ENCODE measurements around the gene UBE2K. TPM values are rescaled to one million over a fixed set of nuclear protein-coding genes. Genes with fewer than 3 reads are reported as not detected.
"Not testable (repeated sequence)": the region's sequence is repeated elsewhere in the genome, so short reads cannot be mapped to it uniquely, and the experiment has no call there.

UBE2K gene
- total RNA-seq, 1 experiment from 2014 or later: 126 TPM

DNA sequence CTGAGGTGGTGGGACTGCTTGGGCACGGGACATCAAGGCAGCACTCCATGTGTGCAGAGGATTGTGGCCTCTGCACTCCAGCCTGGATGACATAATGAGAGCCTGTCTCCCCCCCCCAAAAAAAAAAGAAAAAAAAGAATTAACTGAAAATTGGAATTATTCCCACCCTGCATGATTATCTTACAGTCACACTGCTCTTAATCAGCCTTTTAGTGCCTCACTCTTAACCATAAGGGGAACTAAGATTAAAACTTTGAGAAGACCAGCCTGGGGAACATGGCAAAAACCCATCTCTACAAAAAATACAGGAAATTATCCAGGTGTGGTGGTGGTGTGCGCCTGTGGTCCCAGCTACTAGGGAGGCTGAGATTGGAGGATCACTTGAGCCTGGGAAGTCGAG is 94.6 kb downstream of the UBE2K start:
- no peaks in the 10 kb centered on the region for H3K36me3 ChIP-seq (ENCODE audit: control insufficient read depth in 1 of 2, insufficient read depth in 2 of 2, low read length in 2 of 2)
- ATAC-seq (no peak), DNase-seq (ENCODE audit: low read depth, low spot score) (no peak)
- BruUV-seq (replicated peaks): no TSS peak
- TF ChIP-seq FOSL1 (IDR thresholded peaks at IDR 0.05; ENCODE audit: low read depth) (no peak), CBX3 (IDR thresholded peaks at IDR 0.05; ENCODE audit: low read depth) (no peak), ELF1 (IDR thresholded peaks at IDR 0.05; ENCODE audit: borderline replicate concordance, low read depth) (no peak), SRF (IDR thresholded peaks at IDR 0.05; ENCODE audit: low read depth) (no peak), SP1 (IDR thresholded peaks at IDR 0.05; ENCODE audit: low read depth) (no peak), ZFX (IDR thresholded peaks at IDR 0.05) (no peak), RAD21 (IDR thresholded peaks at IDR 0.05; ENCODE audit: low read depth) (no peak), YY1 (IDR thresholded peaks at IDR 0.05; ENCODE audit: extremely low read depth, insufficient replicate concordance, low read depth, low read length) (no peak), TCF7L2 (IDR thresholded peaks at IDR 0.05; ENCODE audit: borderline replicate concordance, extremely low read depth, insufficient read depth, insufficient read length) (no peak), ZNF274 (IDR thresholded peaks at IDR 0.05; ENCODE audit: low read depth, low read length) (no peak)
- TF ChIP-seq, protein P1, sequence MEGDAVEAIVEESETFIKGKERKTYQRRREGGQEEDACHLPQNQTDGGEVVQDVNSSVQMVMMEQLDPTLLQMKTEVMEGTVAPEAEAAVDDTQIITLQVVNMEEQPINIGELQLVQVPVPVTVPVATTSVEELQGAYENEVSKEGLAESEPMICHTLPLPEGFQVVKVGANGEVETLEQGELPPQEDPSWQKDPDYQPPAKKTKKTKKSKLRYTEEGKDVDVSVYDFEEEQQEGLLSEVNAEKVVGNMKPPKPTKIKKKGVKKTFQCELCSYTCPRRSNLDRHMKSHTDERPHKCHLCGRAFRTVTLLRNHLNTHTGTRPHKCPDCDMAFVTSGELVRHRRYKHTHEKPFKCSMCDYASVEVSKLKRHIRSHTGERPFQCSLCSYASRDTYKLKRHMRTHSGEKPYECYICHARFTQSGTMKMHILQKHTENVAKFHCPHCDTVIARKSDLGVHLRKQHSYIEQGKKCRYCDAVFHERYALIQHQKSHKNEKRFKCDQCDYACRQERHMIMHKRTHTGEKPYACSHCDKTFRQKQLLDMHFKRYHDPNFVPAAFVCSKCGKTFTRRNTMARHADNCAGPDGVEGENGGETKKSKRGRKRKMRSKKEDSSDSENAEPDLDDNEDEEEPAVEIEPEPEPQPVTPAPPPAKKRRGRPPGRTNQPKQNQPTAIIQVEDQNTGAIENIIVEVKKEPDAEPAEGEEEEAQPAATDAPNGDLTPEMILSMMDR (IDR thresholded peaks at IDR 0.05 in 2 of 3, conservative IDR thresholded peaks at IDR 0.05 in 1 of 3; ENCODE audit: borderline replicate concordance in 1 of 3, insufficient read depth in 1 of 3, low read depth in 2 of 3, low read length in 2 of 3): no peak
- TF ChIP-seq, protein P2, sequence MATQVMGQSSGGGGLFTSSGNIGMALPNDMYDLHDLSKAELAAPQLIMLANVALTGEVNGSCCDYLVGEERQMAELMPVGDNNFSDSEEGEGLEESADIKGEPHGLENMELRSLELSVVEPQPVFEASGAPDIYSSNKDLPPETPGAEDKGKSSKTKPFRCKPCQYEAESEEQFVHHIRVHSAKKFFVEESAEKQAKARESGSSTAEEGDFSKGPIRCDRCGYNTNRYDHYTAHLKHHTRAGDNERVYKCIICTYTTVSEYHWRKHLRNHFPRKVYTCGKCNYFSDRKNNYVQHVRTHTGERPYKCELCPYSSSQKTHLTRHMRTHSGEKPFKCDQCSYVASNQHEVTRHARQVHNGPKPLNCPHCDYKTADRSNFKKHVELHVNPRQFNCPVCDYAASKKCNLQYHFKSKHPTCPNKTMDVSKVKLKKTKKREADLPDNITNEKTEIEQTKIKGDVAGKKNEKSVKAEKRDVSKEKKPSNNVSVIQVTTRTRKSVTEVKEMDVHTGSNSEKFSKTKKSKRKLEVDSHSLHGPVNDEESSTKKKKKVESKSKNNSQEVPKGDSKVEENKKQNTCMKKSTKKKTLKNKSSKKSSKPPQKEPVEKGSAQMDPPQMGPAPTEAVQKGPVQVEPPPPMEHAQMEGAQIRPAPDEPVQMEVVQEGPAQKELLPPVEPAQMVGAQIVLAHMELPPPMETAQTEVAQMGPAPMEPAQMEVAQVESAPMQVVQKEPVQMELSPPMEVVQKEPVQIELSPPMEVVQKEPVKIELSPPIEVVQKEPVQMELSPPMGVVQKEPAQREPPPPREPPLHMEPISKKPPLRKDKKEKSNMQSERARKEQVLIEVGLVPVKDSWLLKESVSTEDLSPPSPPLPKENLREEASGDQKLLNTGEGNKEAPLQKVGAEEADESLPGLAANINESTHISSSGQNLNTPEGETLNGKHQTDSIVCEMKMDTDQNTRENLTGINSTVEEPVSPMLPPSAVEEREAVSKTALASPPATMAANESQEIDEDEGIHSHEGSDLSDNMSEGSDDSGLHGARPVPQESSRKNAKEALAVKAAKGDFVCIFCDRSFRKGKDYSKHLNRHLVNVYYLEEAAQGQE (IDR thresholded peaks at IDR 0.05; ENCODE audit: low read depth): no peak
- H3K9me3 ChIP-seq (ENCODE audit: control insufficient read depth in 1 of 2, insufficient read depth in 1 of 2, low read depth in 1 of 2, low read length in 2 of 2): no peaks in the 10 kb centered on the region
- H3K4me1 ChIP-seq (ENCODE audit: control insufficient read depth in 1 of 2, insufficient read depth in 2 of 2, low read length in 2 of 2): no peaks in the 10 kb centered on the region
- intact Hi-C loops (cut with micrococcal nuclease): no loop called here
- no peaks in the 10 kb centered on the region for H3K27me3 ChIP-seq (ENCODE audit: insufficient read depth, low read length)
- RAD21 ChIA-PET (ENCODE audit: low non-redundant PET in 1 of 2, low total read pairs in 2 of 2, uncharacterized antibody in 2 of 2, unreplicated experiment in 2 of 2): no interaction called here
- POLR2A ChIA-PET: no interaction called here
- no peak overlapping the region for H3K4me3 ChIP-seq (replicated peaks in 1 of 2; ENCODE audit: low read depth in 1 of 2, low read length in 2 of 2)
- H3K9me2 ChIP-seq (ENCODE audit: insufficient read depth): no peaks in the 10 kb centered on the region
- no peak overlapping the region for H3K4me2 ChIP-seq (ENCODE audit: low read length)
- no peak overlapping the region for H3K9ac ChIP-seq (ENCODE audit: low read length)
- CTCF ChIA-PET: no interaction called here
- H4K20me1 ChIP-seq (ENCODE audit: insufficient read depth): no peaks in the 10 kb centered on the region
- no peak overlapping the region for H3K27ac ChIP-seq (ENCODE audit: low read depth, low read length)
- H3K79me2 ChIP-seq (ENCODE audit: insufficient read depth, low read length): no peaks in the 10 kb centered on the region
- H2AFZ ChIP-seq (ENCODE audit: low read depth, low read length, poor library complexity, severe bottlenecking): no peak overlapping the region

DNA sequence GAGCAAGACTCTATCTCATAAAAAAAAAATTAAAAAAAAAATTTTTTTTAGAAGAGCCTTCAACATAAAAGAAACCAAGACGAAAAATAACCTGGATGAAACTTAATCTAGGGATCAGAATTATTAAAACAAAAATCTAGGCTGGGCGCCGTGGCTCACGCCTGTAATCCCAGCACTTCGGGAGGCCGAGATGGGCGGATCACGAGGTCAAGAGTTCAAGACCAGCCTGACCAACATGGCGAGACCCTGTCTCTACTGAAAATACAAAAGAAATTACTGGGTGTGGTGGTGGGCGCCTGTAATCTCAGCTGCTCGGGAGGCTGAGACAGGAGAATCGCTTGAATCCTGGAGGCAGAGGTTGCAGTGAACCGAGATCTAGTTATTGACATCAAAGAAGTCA is 95.0 kb downstream of the UBE2K start:
- H3K27ac ChIP-seq (ENCODE audit: low read depth, low read length); H3K9ac ChIP-seq (ENCODE audit: low read length); CTCF ChIA-PET; H3K9me2 ChIP-seq (ENCODE audit: insufficient read depth); BruUV-seq (replicated peaks); H3K4me3 ChIP-seq (replicated peaks in 1 of 2; ENCODE audit: low read depth in 1 of 2, low read length in 2 of 2); POLR2A ChIA-PET; RAD21 ChIA-PET (ENCODE audit: low non-redundant PET in 1 of 2, low total read pairs in 2 of 2, uncharacterized antibody in 2 of 2, unreplicated experiment in 2 of 2); H3K4me1 ChIP-seq (ENCODE audit: control insufficient read depth in 1 of 2, insufficient read depth in 2 of 2, low read length in 2 of 2); H3K79me2 ChIP-seq (ENCODE audit: insufficient read depth, low read length); ATAC-seq; H3K27me3 ChIP-seq (ENCODE audit: insufficient read depth, low read length); H3K36me3 ChIP-seq (ENCODE audit: control insufficient read depth in 1 of 2, insufficient read depth in 2 of 2, low read length in 2 of 2); intact Hi-C loops (cut with micrococcal nuclease); H2AFZ ChIP-seq (ENCODE audit: low read depth, low read length, poor library complexity, severe bottlenecking); H3K9me3 ChIP-seq (ENCODE audit: control insufficient read depth in 1 of 2, insufficient read depth in 1 of 2, low read depth in 1 of 2, low read length in 2 of 2); H3K4me2 ChIP-seq (ENCODE audit: low read length); H4K20me1 ChIP-seq (ENCODE audit: insufficient read depth); DNase-seq (ENCODE audit: low read depth, low spot score): not testable (repeated sequence)
